DMS 273 (cell line): ENCODE data around the gene ITSN1.
A peak's percentile ranks its signal among the peaks of the same experiment; 100 is the strongest.

Experiments used
- DNase-seq: peaks from one replicate; lab custom pipeline; 2025; ENCODE audit not compliant: unreplicated experiment; lab: John Stamatoyannopoulos, UW

ITSN1 gene

DNA sequence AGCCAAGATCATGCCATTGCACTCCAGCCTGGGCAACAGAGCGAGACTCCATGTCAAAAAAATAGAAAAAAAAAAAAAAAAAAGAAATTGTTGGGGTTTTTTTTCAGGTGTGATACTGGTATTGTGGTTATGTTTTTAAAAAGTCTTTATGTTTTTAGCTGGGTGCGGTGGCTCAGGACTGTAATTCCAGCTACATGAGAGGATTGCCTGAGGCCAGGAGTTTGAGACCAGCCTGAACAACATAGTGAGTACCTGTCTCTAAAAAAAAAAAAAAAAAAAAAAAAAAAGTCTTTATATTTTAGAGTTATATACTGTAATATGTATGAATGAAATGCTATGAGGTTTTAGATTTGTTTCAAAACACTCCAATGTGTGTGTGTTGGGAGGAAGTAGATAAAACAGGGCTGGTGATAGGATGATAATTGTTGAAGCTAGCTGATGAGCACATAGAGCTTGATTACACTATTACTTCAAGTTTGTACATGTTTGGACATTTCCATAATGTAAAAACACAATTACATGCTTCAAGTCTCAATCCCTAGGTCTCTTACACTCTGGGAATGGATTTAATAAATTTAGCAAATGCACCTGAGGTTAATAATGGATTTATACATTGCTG lies 303.5 kb downstream of the ITSN1 start:
- DNase-seq: no peak

DNA sequence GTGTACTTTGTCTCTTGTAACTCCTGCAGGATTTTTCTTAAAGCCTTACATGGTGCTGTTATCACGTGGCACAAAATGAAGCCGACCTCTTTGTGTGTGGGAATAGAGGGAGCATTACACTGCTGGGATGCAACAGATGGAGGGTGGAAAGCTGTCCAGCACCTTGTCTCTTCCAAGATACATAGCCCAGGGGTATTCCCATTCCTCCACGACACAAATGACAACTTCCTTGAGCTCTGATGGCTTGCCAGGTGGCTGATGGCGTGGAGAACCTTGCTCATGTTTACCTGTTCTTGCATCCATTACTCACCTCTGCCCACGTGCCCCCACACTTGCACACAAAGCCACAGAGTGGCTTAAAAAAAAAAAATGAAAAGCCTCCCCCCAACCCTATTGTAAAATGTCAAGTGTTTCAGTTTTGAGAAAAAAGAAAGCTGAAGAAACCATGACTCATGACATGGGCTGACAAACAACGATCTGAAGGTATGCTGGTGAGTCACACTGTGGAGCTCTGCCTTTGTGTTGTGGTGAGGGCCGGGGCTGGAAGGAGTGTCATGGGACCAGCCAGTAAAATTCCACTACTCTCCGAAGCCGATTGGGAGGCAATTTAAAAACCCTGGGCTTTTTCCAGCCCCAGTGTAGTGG lies 305.3 kb downstream of the ITSN1 start:
- peak; percentile 74 for DNase-seq

DNA sequence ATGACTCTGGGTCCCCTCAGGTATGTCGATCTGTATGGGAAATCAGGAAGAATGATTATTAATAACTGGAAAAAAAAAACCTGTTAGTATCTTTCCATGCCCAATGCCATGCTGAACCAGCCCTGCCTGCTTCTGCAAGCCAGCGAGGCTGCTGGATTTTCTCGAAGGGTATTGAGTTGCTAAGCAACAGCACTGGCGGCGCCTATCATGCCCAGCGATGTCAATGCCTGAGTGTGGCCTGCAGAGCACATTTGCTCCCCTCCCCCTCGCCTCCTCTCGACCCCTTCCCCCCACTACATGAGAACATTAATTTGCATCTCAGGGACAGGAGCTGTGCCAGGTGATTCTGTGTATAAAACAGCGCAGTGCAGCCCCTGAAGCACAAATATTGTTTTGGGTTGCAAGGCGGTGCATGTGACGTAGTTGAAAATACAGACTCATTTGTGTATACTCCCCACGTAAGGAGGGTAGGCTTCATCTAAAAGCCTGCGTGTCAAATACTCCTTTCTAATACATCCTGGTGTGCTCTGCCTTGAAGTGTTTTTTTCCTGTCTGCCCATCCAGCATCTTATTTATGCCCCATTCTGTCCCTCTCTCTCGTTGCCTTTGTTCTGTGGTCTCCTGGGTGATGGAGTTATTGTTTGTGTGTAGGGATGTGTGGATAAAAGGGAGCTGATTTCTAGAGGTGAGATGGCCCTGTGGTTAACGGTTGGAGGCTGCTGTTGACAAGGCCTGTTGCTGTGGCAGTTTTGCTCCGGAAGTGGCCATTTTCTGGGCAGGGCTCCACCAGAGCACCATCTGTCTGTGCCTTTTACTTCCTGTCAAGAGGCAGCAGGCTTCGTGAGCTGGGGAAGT lies 306.0 kb downstream of the ITSN1 start:
- DNase-seq: peak; percentile 90

DNA sequence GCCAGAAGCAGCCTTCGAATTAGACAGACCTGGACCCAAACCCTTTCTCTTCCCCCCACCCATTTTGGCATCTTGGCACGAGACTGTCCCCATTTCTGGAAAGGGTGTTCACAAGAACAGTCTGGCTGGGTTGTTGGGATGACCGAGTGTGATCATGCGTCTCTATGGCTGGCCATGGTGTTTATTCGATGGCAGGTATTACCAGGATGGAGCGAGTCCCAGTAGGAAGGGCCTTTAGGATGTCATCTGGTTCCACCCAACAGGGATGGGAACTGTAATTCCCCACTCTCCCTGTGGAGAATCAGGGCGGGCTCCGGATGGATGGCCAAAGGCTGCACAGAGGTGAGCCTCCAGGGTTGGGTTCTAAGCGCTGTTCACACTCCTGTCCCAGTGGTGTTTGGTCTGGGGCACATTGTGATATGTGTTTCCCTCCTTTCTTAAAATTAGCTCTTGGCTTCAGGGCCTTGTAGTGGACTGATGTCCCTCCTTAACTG lies 306.7 kb downstream of the ITSN1 start:
- DNase-seq: peak; percentile 36
